HG03575 (cell line): ENCODE results near the gene NFKB1.

Experiments used
- ATAC-seq: cut with Tn5 transposase; IDR thresholded peaks from one replicate; pipeline ENCODE4 v1.9.1; 2021; ENCODE audit not compliant: unreplicated experiment, insufficient number of reproducible peaks, low FRiP score; ENCODE audit errors: extremely low read depth

Gene NFKB1

GRCh38 chr4:102584091-102584490 is 82.9 kb downstream of the NFKB1 start:
- no peak for ATAC-seq

DNA sequence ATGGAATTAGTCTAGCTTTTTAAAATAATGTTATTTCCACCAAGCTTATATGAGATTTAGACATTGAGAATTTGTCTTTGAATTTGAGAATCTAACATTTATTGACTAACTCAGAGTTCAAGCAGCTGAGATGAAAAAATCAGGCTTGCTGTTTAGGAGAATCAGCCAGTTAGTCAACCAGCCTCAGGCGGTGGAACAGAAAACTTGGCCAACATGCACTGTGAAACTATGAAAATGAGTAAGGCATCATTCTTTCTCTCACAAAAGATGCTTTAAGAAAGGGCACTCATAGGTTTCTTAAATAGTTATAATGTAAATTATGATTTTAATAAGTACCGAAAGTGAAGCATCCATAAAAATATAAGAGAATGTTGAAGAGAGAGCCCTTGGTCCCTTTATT is 84.2 kb downstream of the NFKB1 start:
- no peak for ATAC-seq

DNA sequence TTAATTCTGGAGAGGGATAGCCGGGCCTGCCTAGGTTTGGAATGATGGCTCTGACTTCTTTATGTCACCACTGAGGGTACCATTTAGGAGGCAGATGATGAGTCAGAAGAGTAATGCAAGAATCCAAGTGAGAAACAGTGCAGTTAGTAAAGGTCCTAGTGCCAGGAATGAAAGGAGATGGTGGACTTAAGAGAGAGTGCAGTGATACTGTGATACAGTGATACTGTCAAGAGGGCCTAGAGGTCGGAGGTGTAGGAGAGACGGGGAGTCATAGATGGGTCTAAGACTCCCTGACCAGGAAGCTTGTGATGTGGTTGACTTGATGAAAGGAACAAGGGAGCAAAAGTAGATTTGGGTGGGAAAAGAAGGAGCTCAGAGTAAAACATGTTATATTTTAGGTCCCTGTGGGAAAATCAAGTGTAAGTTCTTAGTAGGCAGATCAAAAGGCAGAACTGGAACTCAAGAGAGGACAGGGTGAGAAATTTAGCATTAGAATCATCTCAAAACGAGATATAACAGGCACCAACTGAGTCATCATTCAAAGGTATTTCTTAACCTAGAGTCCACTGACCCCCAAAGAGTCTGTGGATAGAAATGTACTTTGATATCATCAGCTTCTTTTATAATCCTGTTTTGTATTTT is 85.0 kb downstream of the NFKB1 start:
- no peak for ATAC-seq

DNA sequence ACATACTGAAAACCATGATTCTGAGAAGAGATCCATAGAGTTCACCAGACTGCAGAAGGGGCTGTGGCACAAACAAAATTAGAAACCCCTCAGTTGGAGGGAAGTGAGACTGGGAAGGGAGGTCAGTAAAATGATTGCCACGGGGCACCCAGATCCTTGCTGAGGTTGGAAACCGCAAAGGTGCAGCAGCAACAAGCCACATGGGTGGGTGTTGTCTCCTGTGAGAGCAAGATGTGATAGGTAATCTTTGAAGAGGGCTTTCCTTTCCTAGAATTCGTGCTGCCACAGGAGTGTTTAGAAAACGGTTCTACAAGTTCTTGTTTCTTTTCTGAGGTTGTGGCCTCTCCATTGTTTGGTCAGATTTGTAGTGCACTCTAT is 85.5 kb downstream of the NFKB1 start:
- no peak for ATAC-seq

- no peak for ATAC-seq
Measured at GRCh38 chr4:102589743-102590142, 88.6 kb downstream of the NFKB1 start.

- ATAC-seq = no peak
Measured at GRCh38 chr4:102592256-102592655, 91.1 kb downstream of the NFKB1 start.

GRCh38 chr4:102593147-102593546 is 92.0 kb downstream of the NFKB1 start:
- no peak for ATAC-seq

DNA sequence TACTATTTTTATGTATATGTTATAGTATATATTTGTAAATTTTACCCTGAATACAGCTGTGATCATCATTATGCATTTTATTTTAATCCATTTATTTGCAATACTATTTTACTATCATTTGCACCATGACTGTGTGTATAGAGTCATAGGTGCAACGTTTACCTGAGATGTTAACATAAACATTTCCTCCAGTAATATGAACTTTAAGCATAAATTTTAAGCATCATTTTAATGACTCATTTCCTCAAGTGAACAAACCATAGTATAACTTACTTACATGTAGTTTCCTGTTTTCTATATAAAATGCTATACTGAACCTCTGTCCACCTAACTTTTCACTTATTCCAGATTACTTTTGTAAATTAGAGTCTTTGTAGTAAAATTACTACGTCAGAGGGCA is 92.8 kb downstream of the NFKB1 start:
- ATAC-seq = no peak

DNA sequence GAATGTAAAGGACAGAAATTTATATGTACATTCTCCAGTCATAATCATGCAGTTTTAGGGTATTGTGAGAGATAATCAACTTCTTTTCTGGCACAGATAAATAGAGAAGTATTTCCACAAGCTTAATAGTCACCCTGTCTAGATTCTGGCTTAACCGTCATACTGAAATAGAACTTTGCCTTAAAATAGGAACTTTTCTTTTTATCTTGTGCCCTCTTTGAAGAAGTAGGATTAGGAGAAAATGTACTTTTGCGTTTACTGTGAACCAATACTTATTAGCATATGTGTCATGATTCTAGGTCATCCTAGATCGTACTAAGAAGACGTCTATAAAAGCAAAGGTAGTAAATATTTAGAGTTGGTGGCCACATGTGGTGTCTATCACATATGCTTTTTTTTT is 95.4 kb downstream of the NFKB1 start:
- no peak for ATAC-seq

DNA sequence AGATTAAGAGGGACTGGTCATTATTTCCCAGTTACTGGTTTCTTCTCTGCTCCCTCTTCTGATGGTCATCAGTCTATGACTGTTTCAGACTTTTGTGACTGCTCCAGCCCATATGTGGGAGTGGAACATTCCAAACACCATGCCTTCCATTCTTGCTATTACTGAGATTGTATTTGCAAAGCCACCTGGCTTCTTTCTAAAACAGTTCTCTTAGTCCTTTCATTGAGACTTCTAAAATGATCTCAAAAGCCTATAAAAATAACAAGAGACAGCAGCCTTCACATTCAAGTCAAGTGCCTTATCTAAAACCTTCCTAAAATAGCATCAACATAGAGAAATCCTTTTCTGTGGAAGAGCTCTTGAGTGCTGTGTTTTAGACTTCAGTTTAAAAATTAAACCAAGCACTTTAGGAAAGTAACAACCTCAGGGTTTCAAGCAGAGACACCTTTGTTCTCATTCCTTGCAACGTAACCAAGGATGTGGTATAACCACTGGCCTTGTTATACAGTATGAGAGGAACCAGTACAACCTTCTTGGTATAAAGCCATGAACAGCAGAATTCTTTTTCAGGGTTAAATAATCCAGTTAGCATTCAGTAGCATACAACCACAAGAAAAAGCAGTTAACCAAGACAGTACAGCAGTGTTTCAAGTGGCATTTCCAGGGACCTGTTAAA is 97.1 kb downstream of the NFKB1 start:
- ATAC-seq = no peak

- no peak for ATAC-seq
Measured at GRCh38 chr4:102598762-102599374, 97.7 kb downstream of the NFKB1 start.

DNA sequence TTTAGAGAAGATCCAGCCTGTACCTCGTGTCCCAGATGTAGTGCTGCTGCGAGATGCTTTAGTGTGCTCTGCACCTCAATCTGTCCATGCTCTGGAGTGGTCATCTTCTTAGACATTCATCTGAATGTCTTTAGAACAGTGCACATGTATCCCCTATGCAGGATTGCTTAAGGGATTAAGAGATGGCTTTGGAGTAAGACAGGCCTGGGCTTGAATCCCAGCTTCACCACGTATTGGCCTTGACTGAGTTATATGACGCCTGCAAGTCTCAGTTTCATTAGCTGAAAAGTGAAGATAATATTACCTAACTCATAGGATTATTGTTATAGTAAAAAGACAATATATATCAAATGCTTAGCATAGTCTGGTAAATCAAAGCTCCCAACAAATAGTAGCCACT is 98.3 kb downstream of the NFKB1 start:
- ATAC-seq = no peak

DNA sequence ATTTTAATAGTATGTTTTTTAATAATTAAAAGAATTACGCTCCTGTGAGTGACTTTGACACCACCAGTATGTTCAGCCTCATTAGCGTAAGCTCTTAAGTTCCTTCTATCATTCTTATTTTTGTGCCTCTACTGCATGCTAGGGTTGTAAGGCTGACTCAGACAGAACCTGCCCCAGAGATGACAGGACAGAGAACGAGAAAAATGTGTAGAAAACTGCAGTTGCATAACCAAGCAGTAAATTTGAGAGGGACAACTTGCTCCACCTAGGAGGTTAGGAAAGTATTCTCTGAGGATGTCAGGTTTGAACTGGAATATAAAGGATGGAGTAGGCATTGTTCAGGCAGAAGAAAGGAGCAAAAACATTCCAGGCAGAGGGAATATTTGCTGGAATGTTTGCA is 98.7 kb downstream of the NFKB1 start:
- no peak for ATAC-seq

GRCh38 chr4:102600689-102601088 is 99.5 kb downstream of the NFKB1 start:
- ATAC-seq = no peak

DNA sequence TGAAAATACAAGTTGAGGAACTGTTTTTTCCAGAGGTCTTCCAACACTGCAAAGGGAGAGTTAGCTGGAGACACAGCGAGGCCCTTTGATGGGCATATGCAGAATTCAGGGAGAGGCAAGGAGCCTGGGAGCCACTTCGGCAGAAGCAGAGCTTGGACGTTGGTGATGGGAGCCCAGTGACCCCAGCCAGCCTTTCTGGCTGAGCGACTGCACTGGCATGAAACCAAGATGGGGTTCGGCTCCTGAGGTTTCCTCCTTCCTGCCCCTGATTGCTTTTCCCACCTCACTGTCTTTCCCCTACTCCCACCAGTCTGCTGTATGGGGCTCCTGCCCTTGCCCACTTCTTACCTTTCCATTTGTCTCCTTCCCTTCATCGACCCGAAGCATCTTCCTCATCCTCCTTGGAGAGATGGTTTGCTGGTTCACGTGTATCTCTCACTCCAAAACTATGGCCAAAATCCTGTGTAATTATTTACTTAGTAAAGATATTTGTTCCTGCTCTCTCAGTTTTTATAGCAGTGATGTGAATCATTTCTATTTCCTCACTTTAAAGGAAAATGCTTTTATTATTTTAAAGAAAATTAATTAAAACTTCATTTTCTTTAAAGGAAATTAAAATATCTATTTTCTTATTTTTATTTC is 100.5 kb downstream of the NFKB1 start:
- ATAC-seq = no peak

GRCh38 chr4:102604222-102604940 is 103.2 kb downstream of the NFKB1 start:
- no peak for ATAC-seq

DNA sequence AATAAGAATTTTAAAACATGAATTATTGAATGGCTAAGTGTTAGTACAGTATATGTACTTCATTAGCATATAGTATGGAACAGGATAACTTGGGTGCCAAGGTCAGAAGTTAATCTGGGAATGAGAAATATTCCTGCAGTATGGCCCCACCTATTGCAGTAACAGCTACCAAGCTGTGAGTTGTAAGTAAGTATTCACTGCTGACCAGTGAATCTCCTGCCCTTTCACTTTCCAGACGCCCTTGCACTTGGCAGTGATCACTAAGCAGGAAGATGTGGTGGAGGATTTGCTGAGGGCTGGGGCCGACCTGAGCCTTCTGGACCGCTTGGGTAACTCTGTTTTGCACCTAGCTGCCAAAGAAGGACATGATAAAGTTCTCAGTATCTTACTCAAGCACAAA is 105.1 kb downstream of the NFKB1 start:
- ATAC-seq = no peak

DNA sequence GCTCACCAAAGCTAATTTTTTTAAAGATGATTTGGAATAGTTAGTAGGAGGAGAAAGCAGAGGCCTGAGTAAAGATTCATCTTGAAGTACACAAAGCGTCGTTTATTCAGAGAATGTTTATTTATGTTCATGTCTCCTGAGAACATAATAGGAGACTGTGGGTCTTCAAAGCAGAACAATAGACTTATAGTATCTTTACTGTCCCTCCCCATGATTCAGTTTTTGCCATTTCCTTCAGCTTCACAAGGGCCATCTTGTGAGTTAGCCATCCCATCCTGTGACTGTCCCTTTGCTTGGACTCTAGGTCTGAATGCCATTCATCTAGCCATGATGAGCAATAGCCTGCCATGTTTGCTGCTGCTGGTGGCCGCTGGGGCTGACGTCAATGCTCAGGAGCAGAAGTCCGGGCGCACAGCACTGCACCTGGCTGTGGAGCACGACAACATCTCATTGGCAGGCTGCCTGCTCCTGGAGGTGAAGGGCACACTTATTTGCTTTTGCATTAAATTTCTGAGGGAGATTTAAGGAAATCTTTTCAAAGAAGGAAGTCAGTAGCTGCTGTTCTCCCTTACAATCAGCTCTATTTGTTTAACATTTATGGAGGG is 105.8 kb downstream of the NFKB1 start:
- no peak for ATAC-seq

GRCh38 chr4:102608190-102608589 is 107.0 kb downstream of the NFKB1 start:
- ATAC-seq = no peak
